PFSK-1 (cell line): ENCODE results near the gene REXO4.

Experiments used
- POLR2AphosphoS5 ChIP-seq: IDR thresholded peaks from 2 replicates; pipeline ENCODE4 v1.6.1; 2012; ENCODE audit warnings: low read depth, mild to moderate bottlenecking, control low read depth, low read length, moderate library complexity
- REST ChIP-seq, 2 experiments: IDR thresholded peaks; 2 replicates each; pipeline versions ENCODE4 v1.6.1 to v1.8.0; 2011 to 2012; ENCODE audit warnings: low read depth in 2 of 2, low read length in 2 of 2, control low read depth in 1 of 2, inconsistent platforms in 1 of 2, mild to moderate bottlenecking in 1 of 2, moderate library complexity in 1 of 2; ENCODE audit not compliant: insufficient read depth in 1 of 2
- SIN3A ChIP-seq: IDR thresholded peaks from 2 replicates; pipeline ENCODE4 v1.6.1; 2012; ENCODE audit warnings: mild to moderate bottlenecking, low read length, moderate library complexity, borderline replicate concordance; ENCODE audit not compliant: insufficient read depth
- TAF1 ChIP-seq: IDR thresholded peaks from 2 replicates; pipeline ENCODE4 v1.6.1; 2012; ENCODE audit warnings: low read length, control low read depth, borderline replicate concordance; ENCODE audit not compliant: insufficient read depth

DNA sequence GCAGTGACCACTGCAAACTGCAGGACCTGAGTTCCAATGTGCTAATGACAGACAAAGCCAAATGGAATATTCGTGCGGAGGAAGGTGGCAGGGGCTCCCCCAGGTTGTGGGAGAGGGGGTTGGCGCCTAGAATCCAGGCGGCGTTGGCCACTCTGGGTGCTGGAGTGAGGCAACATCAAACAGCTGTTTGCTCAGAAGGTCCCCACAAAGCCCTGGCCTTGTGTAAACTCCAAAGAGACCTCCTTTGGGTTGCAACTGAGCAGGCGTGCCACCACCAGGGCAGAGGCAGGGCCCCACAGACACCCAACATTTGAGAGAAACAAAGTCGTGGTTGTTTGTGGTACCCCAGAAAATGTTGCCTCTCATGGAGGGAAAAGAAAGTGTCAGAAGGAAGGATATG lies 27.1 kb downstream of the REXO4 start:
- TF ChIP-seq POLR2AphosphoS5: no peak
- no peak for TF ChIP-seq REST (IDR thresholded peaks at IDR 0.05; ENCODE audit: insufficient read depth in 1 of 2, low read depth in 2 of 2, low read length in 2 of 2)
- TF ChIP-seq TAF1: no peak
- no peak for TF ChIP-seq SIN3A
